Choroid plexus epithelial cell (primary cell): ENCODE measurements around the gene FKRP.

Experiments used
- DNase-seq: peaks from one replicate; pipeline ENCODE4 v3.0.0-alpha.2; 2010; ENCODE audit warnings: low read depth
- H3K4me3 ChIP-seq: 2 replicates; pipeline ENCODE4 v1.5.1; 2011; ENCODE audit warnings: low read depth, mild to moderate bottlenecking, control low read depth, low read length, moderate library complexity
- CTCF ChIP-seq: conservative IDR thresholded peaks from 2 replicates; pipeline ENCODE4 v1.5.1; 2011; ENCODE audit warnings: low read depth, mild to moderate bottlenecking, control low read depth, inconsistent platforms, low read length, moderate library complexity

Gene FKRP

GRCh38 chr19:46732172-46732938 lies 13.5 kb upstream of the FKRP start:
- no peak for DNase-seq
- no peak for TF ChIP-seq CTCF
- H3K4me3 ChIP-seq = no peak overlapping the region

- peak; percentile 86 for DNase-seq
- no peak overlapping the region for H3K4me3 ChIP-seq
- peak; percentile 23 for TF ChIP-seq CTCF
Measured at GRCh38 chr19:46732966-46733689, 12.7 kb upstream of the FKRP start.

GRCh38 chr19:46733690-46734292 lies 12.1 kb upstream of the FKRP start:
- DNase-seq = no peak
- TF ChIP-seq CTCF = no peak
- no peak overlapping the region for H3K4me3 ChIP-seq

GRCh38 chr19:46736531-46737297 lies 9.1 kb upstream of the FKRP start:
- H3K4me3 ChIP-seq = no peak overlapping the region
- no peak for DNase-seq
- no peak for TF ChIP-seq CTCF

- H3K4me3 ChIP-seq = no peak overlapping the region
- DNase-seq = no peak
- TF ChIP-seq CTCF = no peak
Measured at GRCh38 chr19:46737298-46737654, 8.6 kb upstream of the FKRP start.

GRCh38 chr19:46737761-46738171 lies 8.1 kb upstream of the FKRP start:
- DNase-seq = no peak
- TF ChIP-seq CTCF = no peak
- H3K4me3 ChIP-seq = no peak overlapping the region
